ENCODE measurements around the gene MAML1. TPM values are rescaled to one million over a fixed set of nuclear protein-coding genes. Genes with fewer than 3 reads are reported as not detected.

Gene MAML1
- total and polyA plus RNA-seq, 2 experiments from 2014 or later, result 9.6 to 43.9 TPM

DNA sequence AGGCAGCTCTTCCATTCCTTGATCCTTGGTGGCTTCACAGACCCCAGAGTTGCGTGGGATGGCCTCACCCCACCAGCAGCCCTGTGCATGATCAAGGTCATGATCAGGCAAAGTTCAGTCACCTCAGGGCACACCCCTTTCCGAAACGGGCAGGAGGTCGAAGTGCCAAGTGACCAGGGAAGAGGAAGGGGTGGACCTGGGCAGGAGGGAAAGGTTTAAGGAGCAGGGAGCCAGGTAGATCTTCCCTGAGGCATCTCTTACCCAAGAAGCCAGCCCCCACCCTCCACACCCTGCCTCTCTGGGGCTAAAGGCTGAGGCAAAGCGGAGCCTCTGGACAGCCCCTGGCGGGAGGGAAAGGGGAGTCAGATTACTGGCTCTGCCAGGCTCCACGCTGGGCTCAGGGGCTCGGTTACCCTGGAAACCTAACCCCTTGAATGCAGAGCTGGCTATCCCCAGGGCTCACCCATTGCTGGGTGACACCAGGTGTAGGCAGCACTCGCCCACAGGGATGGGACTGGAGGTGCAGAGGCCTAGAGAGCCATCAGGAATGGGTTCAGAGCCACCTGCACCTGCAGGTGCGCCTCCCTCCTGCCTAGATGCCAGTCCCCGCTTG lies 70.4 kb downstream of the MAML1 start:
- Histone ChIP-seq H3K4me3 (no peak overlapping the region), H3K79me2 (replicated peaks; ENCODE audit: insufficient read depth) (peaks cover 19% of the 10 kb centered on the region), H3K27ac (ENCODE audit: low read depth) (no peak overlapping the region), H3F3A (replicated peaks; ENCODE audit: low read depth) (peaks cover 2% of the 10 kb centered on the region), H3K9me2 (ENCODE audit: insufficient read depth) (no peaks in the 10 kb centered on the region), H3K36me3 (ENCODE audit: insufficient read depth) (no peaks in the 10 kb centered on the region; the same call in 1 of the 2 replicates), H3K27me3 (ENCODE audit: insufficient read depth) (no peaks in the 10 kb centered on the region), H3K4me2 (peak overlapping the region; percentile 64), H4K20me1 (replicated peaks; ENCODE audit: insufficient read depth) (peaks cover 17% of the 10 kb centered on the region), H3K4me1 (ENCODE audit: insufficient read depth) (peaks cover 8% of the 10 kb centered on the region), H2AFZ (no peak overlapping the region)
- Mint-ChIP-seq H3K36me3 (ENCODE audit: low read depth) (peaks cover 26% of the 10 kb centered on the region), H3K27ac (no peak overlapping the region), H3K4me1 (peaks cover 30% of the 10 kb centered on the region), H3K9me3 (no peaks in the 10 kb centered on the region), H3K4me3 (peak overlapping the region; percentile 21; the same call in 1 of the 3 replicates), H3K27me3 (ENCODE audit: insufficient read depth, low read depth, poor library complexity) (peaks cover 28% of the 10 kb centered on the region)
- TF ChIP-seq NANOG (IDR thresholded peaks at IDR 0.05; ENCODE audit: borderline replicate concordance), result no peak
- no peak for TF ChIP-seq ZNF331 (CRISPR knock-in tag; IDR thresholded peaks at IDR 0.05; ENCODE audit: low read depth)
- TF ChIP-seq, protein P1, sequence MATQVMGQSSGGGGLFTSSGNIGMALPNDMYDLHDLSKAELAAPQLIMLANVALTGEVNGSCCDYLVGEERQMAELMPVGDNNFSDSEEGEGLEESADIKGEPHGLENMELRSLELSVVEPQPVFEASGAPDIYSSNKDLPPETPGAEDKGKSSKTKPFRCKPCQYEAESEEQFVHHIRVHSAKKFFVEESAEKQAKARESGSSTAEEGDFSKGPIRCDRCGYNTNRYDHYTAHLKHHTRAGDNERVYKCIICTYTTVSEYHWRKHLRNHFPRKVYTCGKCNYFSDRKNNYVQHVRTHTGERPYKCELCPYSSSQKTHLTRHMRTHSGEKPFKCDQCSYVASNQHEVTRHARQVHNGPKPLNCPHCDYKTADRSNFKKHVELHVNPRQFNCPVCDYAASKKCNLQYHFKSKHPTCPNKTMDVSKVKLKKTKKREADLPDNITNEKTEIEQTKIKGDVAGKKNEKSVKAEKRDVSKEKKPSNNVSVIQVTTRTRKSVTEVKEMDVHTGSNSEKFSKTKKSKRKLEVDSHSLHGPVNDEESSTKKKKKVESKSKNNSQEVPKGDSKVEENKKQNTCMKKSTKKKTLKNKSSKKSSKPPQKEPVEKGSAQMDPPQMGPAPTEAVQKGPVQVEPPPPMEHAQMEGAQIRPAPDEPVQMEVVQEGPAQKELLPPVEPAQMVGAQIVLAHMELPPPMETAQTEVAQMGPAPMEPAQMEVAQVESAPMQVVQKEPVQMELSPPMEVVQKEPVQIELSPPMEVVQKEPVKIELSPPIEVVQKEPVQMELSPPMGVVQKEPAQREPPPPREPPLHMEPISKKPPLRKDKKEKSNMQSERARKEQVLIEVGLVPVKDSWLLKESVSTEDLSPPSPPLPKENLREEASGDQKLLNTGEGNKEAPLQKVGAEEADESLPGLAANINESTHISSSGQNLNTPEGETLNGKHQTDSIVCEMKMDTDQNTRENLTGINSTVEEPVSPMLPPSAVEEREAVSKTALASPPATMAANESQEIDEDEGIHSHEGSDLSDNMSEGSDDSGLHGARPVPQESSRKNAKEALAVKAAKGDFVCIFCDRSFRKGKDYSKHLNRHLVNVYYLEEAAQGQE (IDR thresholded peaks at IDR 0.05; ENCODE audit: unreplicated experiment), result no peak
- no peak for TF ChIP-seq CREB1 (CRISPR knock-in tag; IDR thresholded peaks at IDR 0.05; ENCODE audit: low read depth)
- TF ChIP-seq ETS1 (IDR thresholded peaks at IDR 0.05), result no peak
- TF ChIP-seq, protein P2, sequence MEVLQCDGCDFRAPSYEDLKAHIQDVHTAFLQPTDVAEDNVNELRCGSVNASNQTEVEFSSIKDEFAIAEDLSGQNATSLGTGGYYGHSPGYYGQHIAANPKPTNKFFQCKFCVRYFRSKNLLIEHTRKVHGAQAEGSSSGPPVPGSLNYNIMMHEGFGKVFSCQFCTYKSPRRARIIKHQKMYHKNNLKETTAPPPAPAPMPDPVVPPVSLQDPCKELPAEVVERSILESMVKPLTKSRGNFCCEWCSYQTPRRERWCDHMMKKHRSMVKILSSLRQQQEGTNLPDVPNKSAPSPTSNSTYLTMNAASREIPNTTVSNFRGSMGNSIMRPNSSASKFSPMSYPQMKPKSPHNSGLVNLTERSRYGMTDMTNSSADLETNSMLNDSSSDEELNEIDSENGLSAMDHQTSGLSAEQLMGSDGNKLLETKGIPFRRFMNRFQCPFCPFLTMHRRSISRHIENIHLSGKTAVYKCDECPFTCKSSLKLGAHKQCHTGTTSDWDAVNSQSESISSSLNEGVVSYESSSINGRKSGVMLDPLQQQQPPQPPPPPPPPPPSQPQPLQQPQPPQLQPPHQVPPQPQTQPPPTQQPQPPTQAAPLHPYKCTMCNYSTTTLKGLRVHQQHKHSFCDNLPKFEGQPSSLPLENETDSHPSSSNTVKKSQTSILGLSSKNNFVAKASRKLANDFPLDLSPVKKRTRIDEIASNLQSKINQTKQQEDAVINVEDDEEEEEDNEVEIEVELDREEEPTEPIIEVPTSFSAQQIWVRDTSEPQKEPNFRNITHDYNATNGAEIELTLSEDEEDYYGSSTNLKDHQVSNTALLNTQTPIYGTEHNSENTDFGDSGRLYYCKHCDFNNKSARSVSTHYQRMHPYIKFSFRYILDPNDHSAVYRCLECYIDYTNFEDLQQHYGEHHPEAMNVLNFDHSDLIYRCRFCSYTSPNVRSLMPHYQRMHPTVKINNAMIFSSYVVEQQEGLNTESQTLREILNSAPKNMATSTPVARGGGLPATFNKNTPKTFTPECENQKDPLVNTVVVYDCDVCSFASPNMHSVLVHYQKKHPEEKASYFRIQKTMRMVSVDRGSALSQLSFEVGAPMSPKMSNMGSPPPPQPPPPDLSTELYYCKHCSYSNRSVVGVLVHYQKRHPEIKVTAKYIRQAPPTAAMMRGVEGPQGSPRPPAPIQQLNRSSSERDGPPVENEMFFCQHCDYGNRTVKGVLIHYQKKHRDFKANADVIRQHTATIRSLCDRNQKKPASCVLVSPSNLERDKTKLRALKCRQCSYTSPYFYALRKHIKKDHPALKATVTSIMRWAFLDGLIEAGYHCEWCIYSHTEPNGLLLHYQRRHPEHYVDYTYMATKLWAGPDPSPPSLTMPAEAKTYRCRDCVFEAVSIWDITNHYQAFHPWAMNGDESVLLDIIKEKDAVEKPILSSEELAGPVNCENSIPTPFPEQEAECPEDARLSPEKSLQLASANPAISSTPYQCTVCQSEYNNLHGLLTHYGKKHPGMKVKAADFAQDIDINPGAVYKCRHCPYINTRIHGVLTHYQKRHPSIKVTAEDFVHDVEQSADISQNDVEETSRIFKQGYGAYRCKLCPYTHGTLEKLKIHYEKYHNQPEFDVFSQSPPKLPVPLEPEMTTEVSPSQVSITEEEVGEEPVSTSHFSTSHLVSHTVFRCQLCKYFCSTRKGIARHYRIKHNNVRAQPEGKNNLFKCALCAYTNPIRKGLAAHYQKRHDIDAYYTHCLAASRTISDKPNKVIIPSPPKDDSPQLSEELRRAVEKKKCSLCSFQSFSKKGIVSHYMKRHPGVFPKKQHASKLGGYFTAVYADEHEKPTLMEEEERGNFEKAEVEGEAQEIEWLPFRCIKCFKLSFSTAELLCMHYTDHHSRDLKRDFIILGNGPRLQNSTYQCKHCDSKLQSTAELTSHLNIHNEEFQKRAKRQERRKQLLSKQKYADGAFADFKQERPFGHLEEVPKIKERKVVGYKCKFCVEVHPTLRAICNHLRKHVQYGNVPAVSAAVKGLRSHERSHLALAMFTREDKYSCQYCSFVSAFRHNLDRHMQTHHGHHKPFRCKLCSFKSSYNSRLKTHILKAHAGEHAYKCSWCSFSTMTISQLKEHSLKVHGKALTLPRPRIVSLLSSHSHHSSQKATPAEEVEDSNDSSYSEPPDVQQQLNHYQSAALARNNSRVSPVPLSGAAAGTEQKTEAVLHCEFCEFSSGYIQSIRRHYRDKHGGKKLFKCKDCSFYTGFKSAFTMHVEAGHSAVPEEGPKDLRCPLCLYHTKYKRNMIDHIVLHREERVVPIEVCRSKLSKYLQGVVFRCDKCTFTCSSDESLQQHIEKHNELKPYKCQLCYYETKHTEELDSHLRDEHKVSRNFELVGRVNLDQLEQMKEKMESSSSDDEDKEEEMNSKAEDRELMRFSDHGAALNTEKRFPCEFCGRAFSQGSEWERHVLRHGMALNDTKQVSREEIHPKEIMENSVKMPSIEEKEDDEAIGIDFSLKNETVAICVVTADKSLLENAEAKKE (CRISPR knock-in tag; IDR thresholded peaks at IDR 0.05), result no peak
- TF ChIP-seq POLR2AphosphoS5 (IDR thresholded peaks at IDR 0.05; ENCODE audit: low read depth), result no peak
- TF ChIP-seq STAT1 (IDR thresholded peaks at IDR 0.05; ENCODE audit: unreplicated experiment), result no peak
- TF ChIP-seq EZH2phosphoT487 (IDR thresholded peaks at IDR 0.05; ENCODE audit: unreplicated experiment), result no peak
- no peak for TF ChIP-seq ZNF114 (CRISPR knock-in tag; IDR thresholded peaks at IDR 0.05)
- no peak for TF ChIP-seq JUNB (IDR thresholded peaks at IDR 0.05; ENCODE audit: unreplicated experiment)
- no peak for TF ChIP-seq EZH2 (IDR thresholded peaks at IDR 0.05; ENCODE audit: low read depth, unreplicated experiment)
- no peak for TF ChIP-seq CTCF (conservative IDR thresholded peaks at IDR 0.05; ENCODE audit: low read depth in 2 of 2)
- DNase-seq (ENCODE audit: low spot score) (peak; percentile 61), ATAC-seq (peak; percentile 21)

All from GM23338 (cell line).